Measurements from ENCODE around the gene SPG11.
"Not testable (repeated sequence)": the region's sequence is repeated elsewhere in the genome, so short reads cannot be mapped to it uniquely, and the experiment has no call there.

SPG11 gene

DNA sequence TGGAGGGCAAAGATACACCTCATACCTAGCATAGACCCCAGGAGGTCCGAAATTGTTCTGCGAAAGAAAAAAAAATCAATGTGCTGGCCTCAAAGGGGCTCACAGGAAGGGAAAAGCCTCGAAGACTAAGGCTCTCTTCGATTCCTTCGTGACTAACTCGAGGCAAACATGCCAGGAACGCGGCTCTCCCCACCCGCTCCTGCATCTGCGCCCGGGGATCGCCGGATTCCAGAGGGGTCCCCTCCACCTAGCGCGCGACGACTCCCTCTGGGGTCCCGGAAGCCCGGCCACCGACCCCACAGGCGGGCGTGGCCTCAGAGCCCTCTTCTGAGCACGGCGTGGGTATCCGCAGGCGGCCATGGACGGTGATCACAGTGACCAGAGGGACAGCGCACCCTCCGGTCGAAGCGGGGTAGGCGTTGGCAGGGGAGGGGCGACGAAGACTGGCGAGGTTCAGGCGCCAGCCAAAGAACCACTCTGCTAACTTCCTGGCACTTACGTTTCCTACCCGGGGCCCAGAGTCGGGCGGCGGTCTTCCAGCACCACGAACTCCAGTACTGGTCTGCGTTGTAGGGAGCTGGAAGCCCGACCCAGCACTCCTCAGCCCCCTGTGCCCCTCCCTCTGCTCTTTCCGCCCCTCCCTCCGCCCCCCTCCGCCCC is 127.0 kb downstream of the SPG11 start:
- TF ChIP-seq, protein P1, sequence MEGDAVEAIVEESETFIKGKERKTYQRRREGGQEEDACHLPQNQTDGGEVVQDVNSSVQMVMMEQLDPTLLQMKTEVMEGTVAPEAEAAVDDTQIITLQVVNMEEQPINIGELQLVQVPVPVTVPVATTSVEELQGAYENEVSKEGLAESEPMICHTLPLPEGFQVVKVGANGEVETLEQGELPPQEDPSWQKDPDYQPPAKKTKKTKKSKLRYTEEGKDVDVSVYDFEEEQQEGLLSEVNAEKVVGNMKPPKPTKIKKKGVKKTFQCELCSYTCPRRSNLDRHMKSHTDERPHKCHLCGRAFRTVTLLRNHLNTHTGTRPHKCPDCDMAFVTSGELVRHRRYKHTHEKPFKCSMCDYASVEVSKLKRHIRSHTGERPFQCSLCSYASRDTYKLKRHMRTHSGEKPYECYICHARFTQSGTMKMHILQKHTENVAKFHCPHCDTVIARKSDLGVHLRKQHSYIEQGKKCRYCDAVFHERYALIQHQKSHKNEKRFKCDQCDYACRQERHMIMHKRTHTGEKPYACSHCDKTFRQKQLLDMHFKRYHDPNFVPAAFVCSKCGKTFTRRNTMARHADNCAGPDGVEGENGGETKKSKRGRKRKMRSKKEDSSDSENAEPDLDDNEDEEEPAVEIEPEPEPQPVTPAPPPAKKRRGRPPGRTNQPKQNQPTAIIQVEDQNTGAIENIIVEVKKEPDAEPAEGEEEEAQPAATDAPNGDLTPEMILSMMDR (IDR thresholded peaks at IDR 0.05; ENCODE audit: low read depth, low read length, missing control alignments), result peak; percentile 38
- peak overlapping the region; percentile 70 for H3K4me3 ChIP-seq (ENCODE audit: low read depth, low read length)
- DNase-seq (ENCODE audit: low read depth), result no peak

DNA sequence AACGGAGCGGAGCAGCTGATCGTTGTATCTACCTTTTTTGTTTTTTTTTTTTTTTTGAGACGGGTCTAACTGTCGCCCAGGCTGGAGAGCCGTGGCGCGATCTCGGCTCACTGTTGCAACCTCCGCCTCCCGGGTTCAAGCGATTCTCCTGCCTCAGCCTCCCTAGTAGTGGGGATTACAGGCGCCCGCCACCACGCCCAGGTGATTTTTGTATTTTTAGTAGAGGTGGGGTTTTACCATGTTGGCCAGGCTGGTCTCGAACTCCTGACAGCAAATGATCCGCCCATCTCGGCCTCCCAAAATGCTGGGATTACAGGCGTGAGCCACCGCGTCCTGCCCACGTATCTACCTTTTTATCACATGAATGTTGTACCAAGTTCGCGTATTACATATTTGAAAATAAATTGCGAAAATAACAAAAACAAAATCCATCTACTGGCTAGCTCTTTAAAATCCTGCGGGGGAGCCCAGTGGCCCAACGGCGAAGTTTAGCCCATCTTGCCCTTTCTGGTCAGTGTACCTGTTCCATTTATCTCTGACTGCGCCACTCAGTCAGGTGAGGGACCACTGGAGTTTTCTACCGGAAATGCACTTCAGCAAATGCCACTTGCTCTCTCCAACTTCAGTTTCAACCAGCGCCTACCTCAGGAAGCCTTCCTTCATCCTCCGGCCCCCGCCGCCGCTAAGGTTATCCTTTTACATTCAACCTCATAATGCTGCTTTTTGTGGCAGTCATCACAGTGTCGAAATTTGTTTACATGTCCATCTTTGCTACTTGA is 127.8 kb downstream of the SPG11 start:
- TF ChIP-seq, protein P1 (IDR thresholded peaks at IDR 0.05; ENCODE audit: low read depth, low read length, missing control alignments), result no peak
- no peak for DNase-seq (ENCODE audit: low read depth)
- H3K4me3 ChIP-seq (ENCODE audit: low read depth, low read length), result peak overlapping the region; percentile 70

DNA sequence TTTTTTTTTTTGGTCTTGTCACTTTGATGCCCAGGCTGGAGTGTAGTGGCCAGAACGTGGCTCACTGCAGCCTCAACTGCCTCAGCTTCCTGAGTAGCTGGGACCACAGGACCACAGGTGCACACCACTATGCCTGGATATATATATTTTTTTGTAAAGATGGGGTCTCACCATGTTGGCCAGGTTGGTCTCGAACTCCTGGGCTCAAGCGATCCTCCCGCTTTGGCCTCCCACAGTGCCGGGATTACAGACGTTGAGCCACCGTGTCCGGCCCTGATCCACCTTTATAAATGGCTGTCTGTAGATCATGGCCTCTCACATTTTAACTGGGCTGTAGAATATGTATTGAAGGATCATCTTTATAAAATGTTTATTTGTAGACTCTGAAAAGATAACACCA is 128.4 kb downstream of the SPG11 start:
- DNase-seq (ENCODE audit: low read depth), result no peak
- no peak overlapping the region for H3K4me3 ChIP-seq (ENCODE audit: low read depth, low read length)
- TF ChIP-seq, protein P1 (IDR thresholded peaks at IDR 0.05; ENCODE audit: low read depth, low read length, missing control alignments), result no peak

DNA sequence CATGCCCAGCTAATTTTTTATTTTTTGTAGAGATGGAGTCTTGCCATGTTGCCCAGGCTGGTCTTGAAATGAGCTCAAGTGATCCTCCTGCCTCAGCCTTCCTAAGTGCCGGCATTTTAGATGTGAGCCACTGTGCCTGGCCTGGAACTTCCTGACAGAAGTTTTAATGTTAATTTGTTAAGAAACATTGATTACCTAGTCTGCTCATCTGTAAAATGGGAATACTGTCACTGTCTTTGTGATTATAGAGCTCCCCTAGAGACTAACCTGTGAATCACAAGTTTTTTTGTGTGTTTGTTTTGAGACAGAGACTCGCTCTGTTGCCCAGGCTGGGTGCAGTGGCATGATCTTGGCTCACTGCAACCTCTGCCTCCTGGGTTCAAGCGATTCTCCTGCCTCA is 130.8 kb downstream of the SPG11 start:
- TF ChIP-seq, protein P1 (IDR thresholded peaks at IDR 0.05; ENCODE audit: low read depth, low read length, missing control alignments), result peak; percentile 31
- H3K4me3 ChIP-seq (ENCODE audit: low read depth, low read length), result no peak overlapping the region

DNA sequence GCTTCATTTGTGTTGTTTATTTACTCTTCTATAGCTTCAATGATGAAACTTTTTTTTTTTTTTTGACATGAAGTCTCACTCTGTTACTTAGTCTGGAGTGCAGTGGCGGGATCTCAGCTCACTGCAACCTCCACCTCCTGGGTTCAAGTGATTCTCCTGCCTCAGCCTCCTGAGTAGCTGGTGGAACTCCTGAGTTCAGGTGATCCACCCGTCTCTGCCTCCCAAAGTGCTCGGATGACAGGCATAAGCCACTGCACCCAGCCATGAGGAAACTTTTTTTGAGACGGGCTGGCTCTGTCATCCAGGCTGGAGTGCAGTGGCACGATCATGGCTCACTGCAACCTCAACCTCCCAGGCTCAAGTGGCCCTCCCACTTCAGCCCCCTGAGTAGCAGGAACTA is 131.2 kb downstream of the SPG11 start:
- not testable (repeated sequence) for DNase-seq (ENCODE audit: low read depth); H3K4me3 ChIP-seq (ENCODE audit: low read depth, low read length)

More for the DNA sequence above, 130.8 kb downstream of the SPG11 start:
- no peak for DNase-seq (ENCODE audit: low read depth)

DNA sequence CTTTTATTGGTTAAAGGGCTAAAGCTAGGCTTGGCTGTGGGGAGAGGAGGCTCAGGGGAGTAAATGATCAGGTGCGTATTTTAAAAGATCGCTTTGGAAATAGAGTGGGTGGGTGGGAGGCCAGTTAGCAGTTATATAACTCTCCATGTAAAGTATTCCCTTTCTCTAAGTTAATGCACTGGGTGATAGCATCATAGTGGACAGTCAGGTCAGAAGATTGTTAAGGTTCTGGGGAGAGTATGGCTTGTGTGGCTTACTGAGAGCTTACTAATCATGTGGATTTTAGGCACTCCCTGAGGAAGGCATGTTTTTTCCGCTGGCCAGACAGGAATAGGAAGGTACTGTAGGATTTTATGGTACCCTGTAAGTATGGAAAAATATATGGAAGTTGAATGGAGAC is 132.8 kb downstream of the SPG11 start:
- DNase-seq (ENCODE audit: low read depth), result no peak
- TF ChIP-seq, protein P1 (IDR thresholded peaks at IDR 0.05; ENCODE audit: low read depth, low read length, missing control alignments), result no peak
- H3K4me3 ChIP-seq (ENCODE audit: low read depth, low read length), result no peak overlapping the region

DNA sequence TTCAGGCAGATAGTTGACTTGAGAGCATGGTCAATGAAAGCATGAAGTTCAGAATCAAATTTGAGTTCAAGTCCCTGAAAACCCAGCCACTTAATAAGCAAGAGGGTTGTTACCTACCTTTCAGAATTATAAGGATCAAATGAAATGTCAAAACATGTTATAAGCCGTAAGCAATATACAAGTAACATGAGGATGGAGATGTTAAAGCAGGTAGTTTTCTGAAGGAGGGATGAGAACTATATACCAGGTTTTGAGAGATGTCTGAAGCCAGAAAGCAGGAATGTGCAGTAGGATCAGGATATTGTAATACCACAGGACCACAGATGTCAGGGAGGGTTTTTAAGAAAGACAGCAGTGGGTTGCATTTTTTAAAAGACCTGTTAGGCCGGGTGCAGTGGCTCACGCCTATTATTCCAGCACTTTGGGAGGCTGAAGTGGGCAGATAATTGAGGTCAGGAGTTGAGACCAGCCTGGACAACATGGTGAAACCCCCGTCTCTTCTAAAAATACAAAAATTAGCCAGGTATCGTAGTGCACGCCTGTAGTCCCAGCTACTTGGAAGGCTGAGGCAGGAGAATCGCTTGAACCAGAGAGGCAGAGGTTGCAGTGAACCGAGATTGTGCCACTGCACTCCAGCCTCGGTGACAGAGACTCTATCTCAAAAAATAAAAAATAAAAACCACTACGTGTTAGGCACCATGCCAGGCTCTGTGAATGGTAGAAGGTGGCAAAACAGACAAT is 133.4 kb downstream of the SPG11 start:
- TF ChIP-seq, protein P1 (IDR thresholded peaks at IDR 0.05; ENCODE audit: low read depth, low read length, missing control alignments), result no peak
- H3K4me3 ChIP-seq (ENCODE audit: low read depth, low read length), result no peak overlapping the region
- DNase-seq (ENCODE audit: low read depth), result no peak

All from GM12864 (cell line).